Naive thymus-derived CD4-positive, alpha-beta T cell (primary cell): Measurements from ENCODE around the gene IGF2R. TPM values are rescaled to one million over a fixed set of nuclear protein-coding genes. Genes with fewer than 3 reads are reported as not detected.

Source experiments
- ATAC-seq: fragments of 150-1000 bp; cut with Tn5 transposase; 2 replicates; pipeline ENCODE4 v1.10.0; 2021; ENCODE audit warnings: mild to moderate bottlenecking, moderate library complexity
- CTCF ChIA-PET: fragments of 350-600 bp; sonication (Branson Sonifier 250); formaldehyde crosslinking; loops from one replicate; lab custom pipeline; 2021; ENCODE audit warnings: antibody characterized with exemption; lab: Charles Lee
- POLR2A ChIA-PET: fragments of 350-600 bp; sonication (Branson Sonifier 250); formaldehyde crosslinking; loops from one replicate; lab custom pipeline; 2021; ENCODE audit warnings: antibody characterized with exemption, inconsistent platforms; lab: Charles Lee
- DNase-seq, 9 donors: peaks; one replicate each; pipeline versions ENCODE4 v3.0.0 to v3.0.0-alpha.2; 2020 to 2022; ENCODE audit warnings: mixed read lengths in 1 of 9
- H3K27ac ChIP-seq: one replicate; pipeline ENCODE4 v1.7.0; 2013; ENCODE audit warnings: mild to moderate bottlenecking, low read depth, low read length, moderate library complexity
- H3K27me3 ChIP-seq, 2 donors: one replicate each; pipeline ENCODE4 v1.7.0; 2013; ENCODE audit warnings: low read length in 2 of 2, mild to moderate bottlenecking in 2 of 2, moderate library complexity in 2 of 2; ENCODE audit not compliant: control insufficient read depth in 2 of 2, insufficient read depth in 2 of 2
- H3K36me3 ChIP-seq, 3 experiments: 1 replicate in 2 of 3; 2 replicates in 1 of 3; pipeline ENCODE4 v1.7.0; 2013; ENCODE audit warnings: low read length in 3 of 3, mild to moderate bottlenecking in 3 of 3, moderate library complexity in 1 of 3; ENCODE audit not compliant: insufficient read depth in 3 of 3, control insufficient read depth in 2 of 3
- H3K4me1 ChIP-seq, 2 donors: one replicate each; pipeline ENCODE4 v1.7.0; 2013; ENCODE audit warnings: low read length in 2 of 2, mild to moderate bottlenecking in 2 of 2, moderate library complexity in 1 of 2; ENCODE audit not compliant: control insufficient read depth in 2 of 2, insufficient read depth in 2 of 2
- H3K4me3 ChIP-seq: 2 replicates; pipeline ENCODE4 v1.7.0; 2013; ENCODE audit warnings: mild to moderate bottlenecking, low read length
- H3K9me3 ChIP-seq, 3 experiments: 1 replicate in 2 of 3; 2 replicates in 1 of 3; pipeline ENCODE4 v1.7.0; 2013; ENCODE audit warnings: low read length in 3 of 3; ENCODE audit not compliant: control insufficient read depth in 2 of 3
- H3K27ac Mint-ChIP-seq, 9 donors: one replicate each; pipeline ENCODE4 v1.8.0; 2020 to 2022; ENCODE audit warnings: mixed read lengths in 9 of 9, mild to moderate bottlenecking in 8 of 9, moderate library complexity in 5 of 9, inconsistent platforms in 2 of 9
- H3K27me3 Mint-ChIP-seq, 5 donors: one replicate each; pipeline ENCODE4 v1.8.0; 2021 to 2022; ENCODE audit warnings: mixed read lengths in 5 of 5, mild to moderate bottlenecking in 1 of 5
- H3K36me3 Mint-ChIP-seq, 5 donors: one replicate each; pipeline ENCODE4 v1.8.0; 2020 to 2022; ENCODE audit warnings: mixed read lengths in 5 of 5, mild to moderate bottlenecking in 3 of 5, inconsistent platforms in 1 of 5
- H3K4me1 Mint-ChIP-seq, 7 donors: one replicate each; pipeline ENCODE4 v1.8.0; 2020 to 2022; ENCODE audit warnings: mixed read lengths in 7 of 7, mild to moderate bottlenecking in 3 of 7, inconsistent platforms in 1 of 7
- H3K4me3 Mint-ChIP-seq, 10 donors: one replicate each; pipeline ENCODE4 v1.8.0; 2020 to 2022; ENCODE audit warnings: mild to moderate bottlenecking in 10 of 10, mixed read lengths in 10 of 10, moderate library complexity in 6 of 10, inconsistent platforms in 2 of 10
- H3K9me3 Mint-ChIP-seq, 11 donors: one replicate each; pipeline ENCODE4 v1.8.0; 2020 to 2022; ENCODE audit warnings: mixed read lengths in 11 of 11, mild to moderate bottlenecking in 4 of 11, inconsistent platforms in 1 of 11, moderate library complexity in 1 of 11
- intact Hi-C, 2 donors: fragments of 100-400 bp; cut with micrococcal nuclease; formaldehyde crosslinking; loops; one replicate each; pipeline ENCODE4 v1.15.1; 2023
- polyA plus RNA-seq, 2 donors: library from polyadenylated mRNA; unstranded; fragments of 300-500 nt; fragmentation: Illumina TruSeq; gene quantifications; one replicate each; pipeline ENCODE4 v1.2.3, GENCODE V29; 2021
- total RNA-seq, 6 experiments: library from RNA in 5 of 6; stranded (reverse) in 5 of 6; gene quantifications; 1 replicate in 5 of 6; 2 replicates in 1 of 6; pipeline ENCODE4 v1.2.3 and lab custom pipeline; 2021 to 2026

IGF2R gene
- total and polyA plus RNA-seq, 7 experiments from 2014 or later = 8.7 to 79.2 (median 70.4) TPM

- no peak for DNase-seq
- no peak overlapping the region for H3K27ac Mint-ChIP-seq
- no peaks in the 10 kb centered on the region for H3K4me1 Mint-ChIP-seq
- CTCF ChIA-PET = no interaction called here
- POLR2A ChIA-PET = no interaction called here
- Histone ChIP-seq H3K27ac (no peak overlapping the region), H3K4me1 (no peaks in the 10 kb centered on the region), H3K9me3 (no peaks in the 10 kb centered on the region), H3K27me3 (no peaks in the 10 kb centered on the region), H3K4me3 (no peak overlapping the region), H3K36me3 (no peaks in the 10 kb centered on the region)
- intact Hi-C loops = no loop called here
- H3K9me3 Mint-ChIP-seq = peaks cover 0 to 23% (median 10%) of the 10 kb centered on the region in 11 donors
- H3K27me3 Mint-ChIP-seq = peaks cover 0 to 10% (median 0%) of the 10 kb centered on the region in 5 donors
- no peak overlapping the region for H3K4me3 Mint-ChIP-seq
- H3K36me3 Mint-ChIP-seq = peaks cover 0 to 27% (median 17%) of the 10 kb centered on the region in 5 donors
- ATAC-seq = no peak
Measured at GRCh38 chr6:160156842-160157241, 188.0 kb downstream of the IGF2R start.

- Mint-ChIP-seq H3K27ac (no peak overlapping the region), H3K4me3 (no peak overlapping the region), H3K36me3 (peaks cover 0 to 12% (median 3%) of the 10 kb centered on the region in 5 donors), H3K27me3 (peaks cover 0 to 16% (median 6%) of the 10 kb centered on the region in 5 donors), H3K4me1 (no peaks in the 10 kb centered on the region), H3K9me3 (peaks cover 0 to 10% (median 4%) of the 10 kb centered on the region in 11 donors)
- DNase-seq (no peak), ATAC-seq (no peak)
- CTCF ChIA-PET = no interaction called here
- no peaks in the 10 kb centered on the region for H3K36me3 ChIP-seq
- no peak overlapping the region for H3K27ac ChIP-seq
- POLR2A ChIA-PET = no interaction called here
- H3K4me3 ChIP-seq = no peak overlapping the region
- no peaks in the 10 kb centered on the region for H3K9me3 ChIP-seq
- no peaks in the 10 kb centered on the region for H3K4me1 ChIP-seq
- intact Hi-C loops = no loop called here
- no peaks in the 10 kb centered on the region for H3K27me3 ChIP-seq
Measured at GRCh38 chr6:160160450-160160849, 191.6 kb downstream of the IGF2R start.

Other genes with a start within 250 kb of the IGF2R start
- 100 to 1,000 TPM; 117 to 152 (median 141) TPM for gene WTAP, start 241.6 kb upstream of the IGF2R start, total RNA-seq
- 100 to 1,000 TPM; 131 to 133 TPM for gene WTAP, start 241.6 kb upstream of the IGF2R start, polyA plus RNA-seq
- 10 to 100 TPM; 18.5 to 53.9 (median 28.0) TPM for gene ACAT2, start 207.0 kb upstream of the IGF2R start, total RNA-seq
- 10 to 100 TPM; 29.1 to 43.1 TPM for gene ACAT2, start 207.0 kb upstream of the IGF2R start, polyA plus RNA-seq
- gene TCP1, start 179.5 kb upstream of the IGF2R start, total RNA-seq = 100 to 1,000 TPM; 147 to 225 (median 154) TPM
- gene TCP1, start 179.5 kb upstream of the IGF2R start, polyA plus RNA-seq = 100 to 1,000 TPM in 1 of 2 donors, 10 to 100 TPM in 1; 63.3 to 111 TPM
- 10 to 100 TPM; 18.8 to 67.9 (median 39.4) TPM for gene MRPL18, start 178.6 kb upstream of the IGF2R start, total RNA-seq
- gene MRPL18, start 178.6 kb upstream of the IGF2R start, polyA plus RNA-seq = 100 to 1,000 TPM in 1 of 2 donors, 10 to 100 TPM in 1; 90.3 to 122 TPM
- 1 to 10 TPM in 1 of 5 experiments, under 1 TPM in 2, not detected in 2; 0.73 to 1.4 (median 0.97) TPM for gene PNLDC1, start 168.8 kb upstream of the IGF2R start, total RNA-seq
- gene PNLDC1, start 168.8 kb upstream of the IGF2R start, polyA plus RNA-seq = not detected
- gene MAS1, start 78.1 kb upstream of the IGF2R start, total RNA-seq = not detected
- gene MAS1, start 78.1 kb upstream of the IGF2R start, polyA plus RNA-seq = not detected
- gene SLC22A1, start 152.7 kb downstream of the IGF2R start, total RNA-seq = 1 to 10 TPM in 3 of 5 experiments, under 1 TPM in 1, not detected in 1; 0.39 to 2.2 (median 1.3) TPM
- gene SLC22A1, start 152.7 kb downstream of the IGF2R start, polyA plus RNA-seq = not detected